Activated T-cell treated with anti-CD3 and anti-CD28 coated beads, Interleukin-2, amount 50 U/mL, for 72 hours (primary cell): ENCODE measurements around the gene CDKN2B-AS1. TPM values are rescaled to one million over a fixed set of nuclear protein-coding genes. Genes with fewer than 3 reads are reported as not detected.
A peak's percentile ranks its signal among the peaks of the same experiment; 100 is the strongest.

Source experiments
- ATAC-seq, 2 donors: fragments of 150-1000 bp; cut with Tn5 transposase; replicated peaks in 1 of 2; 2 replicates each; pipeline ENCODE4 v1.10.0; 2021; ENCODE audit warnings: moderate library complexity in 2 of 2, mild to moderate bottlenecking in 1 of 2
- DNase-seq, 2 donors: peaks; one replicate each; pipeline ENCODE4 v3.0.0; 2021 to 2022; ENCODE audit warnings: mixed read lengths in 1 of 2
- H3K27ac Mint-ChIP-seq: one replicate; pipeline ENCODE4 v1.8.0; 2022; ENCODE audit warnings: mild to moderate bottlenecking, moderate library complexity, mixed read lengths
- H3K27me3 Mint-ChIP-seq: one replicate; pipeline ENCODE4 v1.8.0; 2022; ENCODE audit warnings: low read depth, mixed read lengths
- H3K36me3 Mint-ChIP-seq, 2 donors: one replicate each; pipeline ENCODE4 v1.8.0; 2022; ENCODE audit warnings: mixed read lengths in 2 of 2, mild to moderate bottlenecking in 1 of 2; ENCODE audit not compliant: insufficient read depth in 2 of 2
- H3K4me1 Mint-ChIP-seq: one replicate; pipeline ENCODE4 v1.8.0; 2022; ENCODE audit warnings: low read depth, mixed read lengths
- H3K4me3 Mint-ChIP-seq, 2 donors: one replicate each; pipeline ENCODE4 v1.8.0; 2022; ENCODE audit warnings: mild to moderate bottlenecking in 2 of 2, mixed read lengths in 2 of 2, moderate library complexity in 2 of 2
- H3K9me3 Mint-ChIP-seq, 2 donors: one replicate each; pipeline ENCODE4 v1.8.0; 2022; ENCODE audit warnings: mixed read lengths in 2 of 2
- total RNA-seq, 2 donors: library from RNA; stranded (reverse); gene quantifications; one replicate each; pipeline ENCODE4 v1.2.3, GENCODE V29; 2022

Gene CDKN2B-AS1
- total RNA-seq, 2 donors from 2014 or later, result 0.70 to 1.0 TPM

DNA sequence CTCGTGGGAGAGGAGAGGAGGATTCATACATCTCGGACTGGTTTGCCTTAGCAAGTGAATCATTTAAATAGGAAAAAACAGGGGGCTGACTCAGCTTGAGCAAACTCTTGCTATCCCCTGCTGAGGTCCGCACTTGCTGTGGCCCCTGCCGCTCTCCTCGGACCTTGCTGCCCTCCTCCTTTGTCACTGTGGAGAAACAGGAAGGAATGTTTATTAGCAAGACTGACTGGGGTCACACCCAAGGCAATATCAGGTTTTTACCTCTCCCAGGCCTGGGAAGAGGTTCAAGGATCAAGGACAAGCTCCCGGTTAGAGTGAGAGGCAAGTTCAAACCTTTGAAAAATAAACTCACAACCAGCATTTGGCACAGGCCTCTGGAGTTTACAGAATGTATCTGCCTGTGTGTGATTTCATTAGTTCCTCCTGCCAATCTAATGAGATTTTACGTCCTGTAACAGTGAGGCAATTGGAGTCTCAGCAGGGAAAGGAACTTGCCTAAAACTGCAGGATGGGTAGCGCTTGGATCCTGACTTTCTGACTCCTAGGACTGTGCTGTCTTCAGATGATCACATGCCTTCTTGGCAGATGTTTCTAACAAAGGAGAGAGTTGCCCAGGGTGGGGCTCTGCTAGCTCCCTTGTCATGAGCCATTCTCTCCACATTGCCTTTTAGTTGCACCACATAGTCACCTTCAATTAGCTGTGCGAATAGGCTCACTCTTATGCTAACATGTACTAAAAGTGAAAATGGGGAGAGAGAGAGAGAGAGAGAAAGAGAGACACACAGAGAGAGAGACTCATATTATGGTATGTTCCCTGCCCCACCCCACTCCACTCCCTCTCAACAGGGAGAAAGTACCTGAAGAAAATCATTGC is 123.2 kb downstream of the CDKN2B-AS1 start:
- Mint-ChIP-seq H3K4me3 (no peak overlapping the region), H3K9me3 (no peaks in the 10 kb centered on the region), H3K36me3 (no peaks in the 10 kb centered on the region), H3K27me3 (peaks cover 60% of the 10 kb centered on the region), H3K4me1 (peaks cover 9% of the 10 kb centered on the region), H3K27ac (no peak overlapping the region)
- ATAC-seq (peak in 1 of 2 donors; percentile 49), DNase-seq (no peak)

DNA sequence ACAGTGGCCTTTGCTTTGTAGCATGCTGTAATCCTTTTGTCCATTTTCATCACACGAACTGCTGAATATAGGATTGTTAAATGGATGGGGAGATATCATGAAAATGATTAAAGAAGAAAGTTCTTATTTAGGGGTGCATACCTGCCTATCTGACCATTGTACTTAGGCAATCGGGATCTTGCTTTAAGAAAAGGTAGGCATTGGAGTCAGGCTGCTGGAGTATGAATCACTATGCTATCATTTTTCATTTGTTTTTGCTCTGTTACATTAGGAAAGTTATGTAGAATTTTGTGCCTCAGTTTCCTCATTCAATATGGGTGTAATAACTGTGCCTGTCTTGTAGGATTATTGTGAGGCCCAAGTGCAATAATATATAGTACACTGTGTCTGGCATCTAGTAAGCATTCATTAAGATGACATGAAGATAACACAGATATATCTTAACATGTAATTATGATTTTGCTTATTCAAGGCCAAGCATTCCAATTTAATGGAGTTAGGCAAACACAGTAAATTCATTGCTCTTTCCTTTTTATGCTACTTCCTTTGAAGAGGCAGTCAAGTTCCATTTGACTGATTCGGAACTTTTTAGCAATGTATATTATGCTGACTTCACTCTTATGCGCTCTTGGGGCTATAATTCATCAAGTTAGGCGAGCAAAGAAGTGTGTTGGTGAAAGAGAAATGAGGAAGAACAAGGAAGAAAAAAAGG is 124.4 kb downstream of the CDKN2B-AS1 start:
- peaks cover 61% of the 10 kb centered on the region for H3K27me3 Mint-ChIP-seq
- no peak overlapping the region for H3K27ac Mint-ChIP-seq
- no peak overlapping the region for H3K4me3 Mint-ChIP-seq
- peaks cover 0 to 2% of the 10 kb centered on the region in 2 donors for H3K36me3 Mint-ChIP-seq
- H3K9me3 Mint-ChIP-seq, result peaks cover 0 to 2% of the 10 kb centered on the region in 2 donors
- no peak for ATAC-seq
- peaks cover 9% of the 10 kb centered on the region for H3K4me1 Mint-ChIP-seq
- DNase-seq, result no peak

DNA sequence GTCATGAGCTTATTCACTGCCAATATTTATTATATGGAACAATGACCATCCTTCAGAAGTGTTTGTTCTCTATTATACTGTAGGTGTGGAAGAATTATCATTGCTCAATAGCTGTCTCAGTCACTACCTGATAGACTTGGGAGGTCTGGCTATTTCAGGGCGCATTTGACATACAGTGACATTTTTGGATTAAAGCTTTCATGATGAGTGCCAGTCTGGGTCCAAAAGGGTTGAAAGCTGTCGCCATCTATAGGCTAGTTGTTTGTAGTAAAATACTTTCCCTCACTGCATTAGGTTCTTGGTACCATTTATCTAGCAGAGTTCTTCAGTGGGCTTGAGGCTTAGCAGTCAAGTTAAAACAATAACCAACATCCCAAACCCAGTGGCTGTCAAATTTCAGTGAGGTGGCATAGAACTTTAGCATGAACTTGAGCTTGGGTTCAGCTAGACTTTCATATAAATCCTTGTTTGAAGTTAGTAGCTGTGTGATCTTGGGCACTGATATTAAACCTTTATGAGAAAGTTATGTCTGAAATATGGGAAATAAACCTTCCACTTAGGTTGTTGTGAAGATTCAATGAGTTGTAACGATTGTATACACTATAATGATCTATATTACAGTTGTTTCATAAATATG is 125.0 kb downstream of the CDKN2B-AS1 start:
- H3K27ac Mint-ChIP-seq, result no peak overlapping the region
- ATAC-seq (peak; percentile 69 to 75), DNase-seq (peak in 1 of 2 donors; percentile 19)
- peaks cover 0 to 2% of the 10 kb centered on the region in 2 donors for H3K36me3 Mint-ChIP-seq
- H3K4me1 Mint-ChIP-seq, result peaks cover 9% of the 10 kb centered on the region
- peaks cover 0 to 2% of the 10 kb centered on the region in 2 donors for H3K9me3 Mint-ChIP-seq
- H3K27me3 Mint-ChIP-seq, result peaks cover 55% of the 10 kb centered on the region
- H3K4me3 Mint-ChIP-seq, result no peak overlapping the region

DNA sequence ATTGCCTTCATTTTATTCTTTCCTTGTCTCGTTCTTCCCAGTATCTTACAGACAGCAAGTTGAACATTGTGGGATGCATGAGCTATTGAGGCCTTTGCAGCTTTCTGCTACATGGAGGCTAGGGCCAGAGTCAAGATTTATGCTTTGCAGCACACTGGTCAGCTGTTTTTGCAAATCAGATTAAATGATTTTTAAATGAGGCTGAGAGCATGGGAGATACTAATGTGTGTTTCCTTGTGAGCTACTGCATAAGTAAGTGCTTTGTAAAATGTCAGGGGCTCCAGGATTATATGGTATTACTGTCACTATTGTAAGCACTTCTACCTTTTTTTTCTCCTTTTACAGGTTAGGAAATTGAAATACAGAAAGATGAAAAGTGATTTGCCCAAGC is 125.6 kb downstream of the CDKN2B-AS1 start:
- Mint-ChIP-seq H3K4me1 (peaks cover 9% of the 10 kb centered on the region), H3K4me3 (no peak overlapping the region), H3K9me3 (peaks cover 0 to 2% of the 10 kb centered on the region in 2 donors), H3K27ac (no peak overlapping the region), H3K36me3 (peaks cover 0 to 2% of the 10 kb centered on the region in 2 donors), H3K27me3 (peaks cover 50% of the 10 kb centered on the region)
- no peak for DNase-seq
- ATAC-seq, result no peak

DNA sequence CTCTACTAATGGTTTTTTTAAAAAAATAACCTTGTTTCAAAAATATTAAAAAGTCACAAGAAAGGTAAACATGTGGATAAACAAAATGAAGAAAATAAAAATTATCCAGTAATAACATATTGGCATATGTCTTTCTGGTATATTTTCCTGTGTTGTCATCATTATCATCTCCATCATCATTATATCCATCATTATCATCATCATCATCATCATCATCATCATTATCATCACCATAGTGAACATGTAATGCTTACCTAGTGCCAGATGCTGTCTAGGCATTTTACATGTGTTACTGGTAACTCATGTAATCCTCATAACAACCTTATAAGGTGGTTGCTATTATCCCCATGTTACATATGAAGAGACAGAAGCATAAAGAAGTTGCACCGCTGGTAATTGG is 126.0 kb downstream of the CDKN2B-AS1 start:
- Mint-ChIP-seq H3K4me1 (peaks cover 9% of the 10 kb centered on the region), H3K27me3 (peaks cover 47% of the 10 kb centered on the region), H3K9me3 (peaks cover 0 to 2% of the 10 kb centered on the region in 2 donors), H3K27ac (no peak overlapping the region), H3K4me3 (no peak overlapping the region), H3K36me3 (peaks cover 0 to 2% of the 10 kb centered on the region in 2 donors)
- DNase-seq (no peak), ATAC-seq (no peak)

DNA sequence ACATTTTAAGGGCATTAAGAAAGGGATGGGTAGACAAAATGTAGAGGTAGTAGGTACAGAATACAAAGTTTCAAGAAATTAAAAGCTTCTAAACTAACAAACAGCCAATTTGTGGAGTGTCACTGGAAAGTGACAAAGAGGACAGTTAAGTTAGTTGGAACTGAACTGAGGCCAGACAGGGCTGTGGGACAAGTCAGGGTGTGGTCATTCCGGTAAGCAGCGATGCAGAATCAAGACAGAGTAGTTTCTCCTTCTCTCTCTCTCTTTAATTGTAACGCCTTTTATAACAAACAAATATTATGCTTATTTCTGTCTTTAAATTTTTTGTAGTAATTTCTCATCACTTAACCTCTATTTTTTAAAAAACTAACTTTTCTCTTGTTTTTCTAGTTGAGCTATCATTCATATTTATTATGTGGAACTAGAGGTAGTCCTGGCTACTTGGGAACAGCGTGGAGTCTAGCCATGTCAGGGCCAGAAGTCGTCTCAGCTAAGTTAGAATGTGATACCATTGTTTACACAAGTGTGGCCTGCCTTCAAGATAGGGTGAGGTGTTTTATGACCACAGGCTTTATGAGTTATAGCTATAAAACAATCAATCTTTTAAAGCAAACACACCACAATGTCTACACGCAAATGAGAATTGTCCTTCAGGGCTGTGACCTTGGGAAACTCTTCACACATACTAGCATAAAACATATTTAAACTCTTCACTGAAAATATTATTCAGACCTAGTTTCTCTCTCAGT is 129.8 kb downstream of the CDKN2B-AS1 start:
- Mint-ChIP-seq H3K27ac (no peak overlapping the region), H3K4me1 (peaks cover under 1% of the 10 kb centered on the region), H3K9me3 (peaks cover 0 to 2% of the 10 kb centered on the region in 2 donors), H3K4me3 (no peak overlapping the region), H3K36me3 (peaks cover 0 to 2% of the 10 kb centered on the region in 2 donors), H3K27me3 (peaks cover 36% of the 10 kb centered on the region)
- DNase-seq (no peak), ATAC-seq (no peak)

DNA sequence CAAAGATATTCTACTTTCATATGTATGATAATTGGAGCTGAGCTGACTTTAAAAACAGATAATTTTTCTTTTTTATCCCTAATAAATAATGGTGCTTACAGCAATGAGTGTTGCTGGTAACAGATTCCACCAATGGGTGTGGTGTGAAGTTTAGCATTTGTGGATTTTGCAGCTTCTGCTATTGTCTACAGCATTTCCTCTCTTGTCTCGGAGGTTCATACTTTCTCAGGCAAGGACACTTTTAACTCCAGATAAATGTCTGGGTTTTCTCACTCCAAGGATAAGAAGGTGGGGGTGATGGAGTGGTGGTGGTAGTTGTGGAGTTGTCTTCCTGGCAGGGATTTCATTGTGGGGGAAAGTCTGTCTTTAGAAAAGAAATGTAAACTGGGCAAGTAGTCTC is 134.5 kb downstream of the CDKN2B-AS1 start:
- DNase-seq (no peak), ATAC-seq (no peak)
- Mint-ChIP-seq H3K4me3 (no peak overlapping the region), H3K27me3 (peaks cover 22% of the 10 kb centered on the region), H3K9me3 (no peaks in the 10 kb centered on the region), H3K4me1 (no peaks in the 10 kb centered on the region), H3K27ac (no peak overlapping the region), H3K36me3 (no peaks in the 10 kb centered on the region)

DNA sequence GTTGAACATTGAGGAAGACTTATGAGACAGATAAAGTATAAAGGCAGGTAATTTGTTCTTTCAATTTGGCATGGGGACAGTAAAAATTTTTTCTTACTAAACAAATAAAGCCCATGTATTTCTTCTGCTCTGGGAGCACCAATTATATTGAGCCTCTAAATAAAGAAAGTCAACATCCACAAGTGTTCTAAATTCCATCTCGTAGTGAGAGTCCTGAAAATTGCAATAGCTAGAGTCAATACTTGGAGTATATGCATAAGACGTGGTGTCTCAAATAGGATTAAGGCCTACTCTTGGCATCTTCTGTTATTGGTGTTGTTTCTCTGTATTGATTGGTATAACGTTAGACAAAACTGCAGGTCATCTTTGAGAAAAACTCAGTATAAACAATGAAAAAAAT is 135.0 kb downstream of the CDKN2B-AS1 start:
- DNase-seq, result no peak
- no peaks in the 10 kb centered on the region for H3K4me1 Mint-ChIP-seq
- ATAC-seq, result no peak
- H3K4me3 Mint-ChIP-seq, result no peak overlapping the region
- H3K9me3 Mint-ChIP-seq, result no peaks in the 10 kb centered on the region
- no peak overlapping the region for H3K27ac Mint-ChIP-seq
- no peaks in the 10 kb centered on the region for H3K36me3 Mint-ChIP-seq
- H3K27me3 Mint-ChIP-seq, result peaks cover 22% of the 10 kb centered on the region

DNA sequence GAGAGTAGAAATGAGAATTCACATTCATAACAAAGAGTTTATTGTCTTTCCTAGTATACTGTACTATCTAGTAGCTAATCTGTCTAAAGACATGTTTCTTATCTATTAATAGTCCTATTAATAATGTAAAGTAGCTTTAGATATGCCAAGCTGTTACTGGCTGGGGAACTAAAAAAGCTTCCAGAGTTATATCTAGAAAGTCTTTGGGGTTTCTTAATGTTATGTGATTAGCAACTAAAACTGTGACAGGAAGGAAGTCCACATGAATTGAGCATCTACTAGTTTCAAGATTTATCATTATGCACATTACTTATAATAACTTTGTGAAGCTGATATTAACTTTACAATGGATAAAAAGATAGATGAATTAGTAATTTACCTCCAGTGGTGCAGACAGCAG is 137.2 kb downstream of the CDKN2B-AS1 start:
- Mint-ChIP-seq H3K9me3 (no peaks in the 10 kb centered on the region), H3K27ac (no peak overlapping the region), H3K4me3 (no peak overlapping the region), H3K4me1 (no peaks in the 10 kb centered on the region), H3K36me3 (no peaks in the 10 kb centered on the region), H3K27me3 (peaks cover 32% of the 10 kb centered on the region)
- ATAC-seq, result no peak
- no peak for DNase-seq

DNA sequence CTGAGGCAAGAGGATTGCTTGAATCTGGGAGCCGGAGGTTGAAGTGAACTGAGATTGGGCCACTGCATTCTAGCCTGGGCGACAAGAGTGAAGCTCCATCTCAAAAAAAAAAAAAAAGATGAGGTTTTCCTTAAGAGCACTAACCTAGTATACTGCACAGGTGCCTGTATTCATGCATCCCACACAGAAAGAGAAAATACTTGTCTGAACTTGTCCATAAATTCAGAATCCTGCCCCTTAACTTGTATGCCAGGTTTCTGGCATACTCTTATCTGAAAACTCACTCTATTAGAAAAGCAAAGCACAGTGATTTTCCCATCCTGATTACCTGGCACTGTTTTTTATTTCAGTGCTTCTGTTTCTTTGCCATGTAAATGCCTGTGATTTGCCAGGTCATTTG is 139.8 kb downstream of the CDKN2B-AS1 start:
- Mint-ChIP-seq H3K4me1 (no peaks in the 10 kb centered on the region), H3K36me3 (no peaks in the 10 kb centered on the region), H3K9me3 (no peaks in the 10 kb centered on the region), H3K27ac (no peak overlapping the region), H3K4me3 (no peak overlapping the region), H3K27me3 (peaks cover 39% of the 10 kb centered on the region)
- no peak for ATAC-seq
- no peak for DNase-seq

DNA sequence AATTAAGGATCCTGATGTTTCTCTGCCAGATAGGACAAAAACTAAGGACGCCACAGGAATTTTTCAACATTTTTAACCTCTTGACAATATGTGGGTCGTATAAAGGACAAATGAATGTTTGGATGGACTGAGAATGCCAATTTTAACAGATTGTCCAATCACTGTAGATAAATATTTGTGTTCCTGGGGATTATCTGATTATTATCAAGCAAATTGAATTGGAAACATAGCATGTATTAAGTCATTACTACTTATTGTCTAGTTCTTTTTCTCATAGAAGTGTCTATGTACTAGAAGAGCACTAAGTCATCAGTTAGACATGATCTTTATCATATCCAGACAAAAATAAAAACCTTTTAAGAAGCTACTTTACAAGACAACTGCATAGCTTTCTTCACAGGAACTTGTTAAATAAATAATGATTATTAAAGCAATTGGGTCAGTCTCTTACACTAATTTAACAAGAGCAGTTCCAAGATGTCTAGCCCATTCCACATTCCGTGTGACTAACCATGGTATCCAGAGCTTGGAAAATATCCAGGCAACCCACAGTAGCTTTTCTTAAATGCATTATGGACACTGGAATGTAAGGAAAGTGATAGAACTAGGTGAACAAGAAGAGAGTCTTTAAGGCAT is 142.0 kb downstream of the CDKN2B-AS1 start:
- DNase-seq (no peak), ATAC-seq (no peak)
- Mint-ChIP-seq H3K4me1 (no peaks in the 10 kb centered on the region), H3K27me3 (peaks cover 41% of the 10 kb centered on the region), H3K4me3 (no peak overlapping the region), H3K36me3 (no peaks in the 10 kb centered on the region), H3K27ac (no peak overlapping the region), H3K9me3 (no peaks in the 10 kb centered on the region)

DNA sequence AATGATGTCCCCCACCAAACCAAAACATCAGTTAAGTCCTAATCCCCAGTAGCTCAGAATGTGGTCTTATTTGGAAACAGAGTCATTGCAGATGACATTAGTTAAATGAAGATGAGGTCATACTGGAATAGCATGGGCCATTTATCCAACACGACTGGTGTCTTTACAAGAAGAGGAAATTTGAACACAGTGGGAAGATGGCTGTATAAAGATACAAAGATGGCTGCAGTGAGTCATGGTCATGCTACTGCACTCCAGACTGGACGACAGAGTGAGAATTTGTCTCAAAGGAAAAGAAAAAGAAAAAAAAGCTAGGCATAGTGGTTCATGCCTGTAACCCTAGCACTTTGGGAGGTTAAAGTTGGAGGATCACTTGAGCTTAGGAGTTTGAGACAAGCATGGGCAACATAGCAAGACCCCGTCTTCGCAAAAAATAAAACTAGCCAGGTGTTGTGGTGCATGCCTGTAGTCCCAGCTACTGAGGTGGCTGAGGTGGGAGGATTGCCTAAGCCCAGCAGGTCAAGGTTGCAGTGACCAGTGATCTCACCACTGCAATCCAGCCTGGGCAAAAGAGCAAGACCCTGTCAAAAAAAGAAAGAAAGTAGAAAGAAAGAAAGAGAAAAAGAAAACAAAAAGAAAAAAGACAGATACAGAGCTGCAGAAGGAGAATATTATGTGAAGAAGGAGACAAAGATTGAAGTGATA is 144.5 kb downstream of the CDKN2B-AS1 start:
- no peaks in the 10 kb centered on the region for H3K9me3 Mint-ChIP-seq
- no peaks in the 10 kb centered on the region for H3K4me1 Mint-ChIP-seq
- peaks cover 52% of the 10 kb centered on the region for H3K27me3 Mint-ChIP-seq
- no peak for ATAC-seq
- no peaks in the 10 kb centered on the region for H3K36me3 Mint-ChIP-seq
- DNase-seq, result no peak
- no peak overlapping the region for H3K27ac Mint-ChIP-seq
- no peak overlapping the region for H3K4me3 Mint-ChIP-seq
